H1 (cell line): ENCODE results near the gene ABCA13. TPM values are rescaled to one million over a fixed set of nuclear protein-coding genes. Genes with fewer than 3 reads are reported as not detected.

Source experiments
- CTCF ChIA-PET: fragments of 300-600 bp; sonication (Branson Sonifier 250); formaldehyde crosslinking; loops from one replicate; lab custom pipeline; 2021; ENCODE audit not compliant: partially characterized antibody; lab: Charles Lee
- POLR2A ChIA-PET: fragments of 300-600 bp; sonication (Branson Sonifier 250); formaldehyde crosslinking; loops from one replicate; lab custom pipeline; 2021; ENCODE audit warnings: inconsistent platforms; ENCODE audit not compliant: partially characterized antibody; lab: Charles Lee
- DNase-seq, 2 experiments: peaks; one replicate each; pipeline versions ENCODE4 v3.0.0 to v3.0.0-alpha.2; 2010 to 2022; ENCODE audit warnings: low spot score in 2 of 2, low read depth in 1 of 2, mixed read lengths in 1 of 2
- FAIRE-seq: peaks from 2 replicates; lab custom pipeline; 2011; peaks lifted over from hg19 to GRCh38; lab: Jason Lieb, UNC
- H2AFZ ChIP-seq: 2 replicates; pipeline ENCODE4 v1.8.1; 2012; ENCODE audit warnings: low read length, inconsistent platforms
- H2AK5ac ChIP-seq: 2 replicates; pipeline ENCODE4 v1.6.1; 2013; ENCODE audit warnings: low read depth, low read length
- H2BK120ac ChIP-seq: replicated peaks from 2 replicates; pipeline ENCODE3; 2013; ENCODE audit warnings: low read depth, low read length, inconsistent platforms
- H2BK12ac ChIP-seq: 2 replicates; pipeline ENCODE4 v1.6.1; 2013; ENCODE audit warnings: low read depth, low read length
- H2BK15ac ChIP-seq: 2 replicates; pipeline ENCODE4 v1.6.1; 2013; ENCODE audit warnings: low read length
- H2BK20ac ChIP-seq: 2 replicates; pipeline ENCODE4 v1.6.1; 2013; ENCODE audit warnings: low read length
- H2BK5ac ChIP-seq: 2 replicates; pipeline ENCODE4 v1.6.1; 2013; ENCODE audit warnings: low read depth, low read length
- H3K14ac ChIP-seq: 2 replicates; pipeline ENCODE4 v1.6.1; 2013; ENCODE audit warnings: inconsistent platforms; ENCODE audit not compliant: insufficient read length
- H3K18ac ChIP-seq: 2 replicates; pipeline ENCODE4 v1.6.1; 2013; ENCODE audit warnings: low read length; ENCODE audit errors: extremely low read depth
- H3K23ac ChIP-seq: 2 replicates; pipeline ENCODE4 v1.6.1; 2013; ENCODE audit warnings: inconsistent platforms; ENCODE audit not compliant: insufficient read length
- H3K23me2 ChIP-seq: 2 replicates; pipeline ENCODE4 v1.6.1; 2013; ENCODE audit warnings: low read depth, low read length
- H3K27ac ChIP-seq: 2 replicates; pipeline ENCODE4 v1.6.1; 2011; ENCODE audit warnings: low read depth, low read length, inconsistent platforms
- H3K27me3 ChIP-seq, 4 experiments: replicated peaks in 1 of 4; 1 replicate in 1 of 4; 2 replicates in 3 of 4; pipeline versions ENCODE4 v1.6.1 to v1.8.1; 2011 to 2013; ENCODE audit warnings: low read length in 3 of 4, mild to moderate bottlenecking in 3 of 4, inconsistent platforms in 2 of 4, mixed read lengths in 2 of 4, moderate library complexity in 1 of 4; ENCODE audit not compliant: control insufficient read depth in 3 of 4, insufficient read depth in 3 of 4; ENCODE audit errors: extremely low read depth in 1 of 4
- H3K36me3 ChIP-seq, 4 experiments: 2 replicates each; pipeline versions ENCODE4 v1.6.1 to v1.8.1; 2011 to 2013; ENCODE audit warnings: mild to moderate bottlenecking in 4 of 4, low read length in 3 of 4, moderate library complexity in 2 of 4, control low read depth in 1 of 4, inconsistent platforms in 1 of 4; ENCODE audit not compliant: insufficient read depth in 4 of 4, control insufficient read depth in 2 of 4
- H3K4ac ChIP-seq: replicated peaks from 2 replicates; pipeline ENCODE3; 2013; ENCODE audit warnings: low read length, low read depth, mixed read lengths, inconsistent platforms; ENCODE audit not compliant: insufficient read length
- H3K4me1 ChIP-seq, 4 experiments: replicated peaks in 1 of 4; 1 replicate in 1 of 4; 2 replicates in 3 of 4; pipeline versions ENCODE4 v1.6.1 to v1.8.1; 2011 to 2013; ENCODE audit warnings: low read length in 3 of 4, inconsistent platforms in 2 of 4, mixed read lengths in 1 of 4; ENCODE audit not compliant: insufficient read depth in 4 of 4, control insufficient read depth in 3 of 4
- H3K4me2 ChIP-seq, 2 experiments: 2 replicates each; pipeline versions ENCODE4 v1.6.1 to v1.8.1; 2011 to 2013; ENCODE audit warnings: low read depth in 2 of 2, low read length in 2 of 2, control low read depth in 1 of 2, inconsistent platforms in 1 of 2, mild to moderate bottlenecking in 1 of 2; ENCODE audit not compliant: insufficient read depth in 1 of 2
- H3K4me3 ChIP-seq, 4 experiments: fragments of 200-600, 300-600 bp in 1 of 4; sonication (generic), shearing (Covaris generic), sonication (Bioruptor Twin) in 1 of 4; 2 replicates each; pipeline versions ENCODE4 v1.5.1 to v1.8.1; 2011 to 2016; ENCODE audit warnings: low read length in 4 of 4, low read depth in 3 of 4, control low read depth in 2 of 4, inconsistent platforms in 2 of 4, mild to moderate bottlenecking in 2 of 4, mixed read lengths in 1 of 4, moderate library complexity in 1 of 4; ENCODE audit not compliant: insufficient read depth in 2 of 4; ENCODE audit errors: extremely low read depth in 1 of 4
- H3K56ac ChIP-seq: replicated peaks from 2 replicates; pipeline ENCODE3; 2013; ENCODE audit warnings: low read depth, mild to moderate bottlenecking, mixed read lengths, low read length, inconsistent platforms; ENCODE audit not compliant: insufficient read length
- H3K79me1 ChIP-seq: 2 replicates; pipeline ENCODE4 v1.6.1; 2013; ENCODE audit warnings: low read depth, low read length, control low read depth
- H3K79me2 ChIP-seq, 2 experiments: 2 replicates each; pipeline versions ENCODE4 v1.6.1 to v1.8.1; 2012 to 2013; ENCODE audit warnings: low read length in 2 of 2, mild to moderate bottlenecking in 2 of 2, inconsistent platforms in 1 of 2; ENCODE audit not compliant: insufficient read depth in 2 of 2, control insufficient read depth in 1 of 2
- H3K9ac ChIP-seq, 4 experiments: replicated peaks in 1 of 4; 1 replicate in 1 of 4; 2 replicates in 3 of 4; pipeline versions ENCODE4 v1.6.1 to v1.8.1; 2011 to 2013; ENCODE audit warnings: low read depth in 3 of 4, low read length in 3 of 4, control low read depth in 2 of 4, mild to moderate bottlenecking in 2 of 4, moderate library complexity in 2 of 4, inconsistent platforms in 1 of 4; ENCODE audit errors: extremely low read depth in 1 of 4
- H3K9me3 ChIP-seq, 2 experiments: 2 replicates each; pipeline versions ENCODE4 v1.6.1 to v1.8.1; 2012 to 2013; ENCODE audit warnings: mild to moderate bottlenecking in 2 of 2, moderate library complexity in 2 of 2, control low read depth in 1 of 2, inconsistent platforms in 1 of 2, low read depth in 1 of 2, low read length in 1 of 2, mixed read lengths in 1 of 2; ENCODE audit not compliant: insufficient read depth in 2 of 2
- H4K20me1 ChIP-seq, 2 experiments: replicated peaks in 1 of 2; 2 replicates each; pipeline versions ENCODE3 to v1.8.1; 2011 to 2013; ENCODE audit warnings: inconsistent platforms in 2 of 2, low read length in 2 of 2, mild to moderate bottlenecking in 1 of 2; ENCODE audit not compliant: insufficient read depth in 2 of 2, control insufficient read depth in 1 of 2
- H4K5ac ChIP-seq: 2 replicates; pipeline ENCODE4 v1.6.1; 2013; ENCODE audit warnings: low read length, low read depth, mixed read lengths, inconsistent platforms; ENCODE audit not compliant: insufficient read length
- H4K8ac ChIP-seq: 2 replicates; pipeline ENCODE4 v1.8.0; 2013; ENCODE audit warnings: mild to moderate bottlenecking, moderate library complexity, low read length, inconsistent platforms; ENCODE audit not compliant: insufficient read depth; ENCODE audit errors: extremely low read depth
- H4K91ac ChIP-seq: replicated peaks from 2 replicates; pipeline ENCODE3; 2013; ENCODE audit warnings: low read length, mixed read lengths, inconsistent platforms; ENCODE audit not compliant: insufficient read length
- CHD2 ChIP-seq: IDR thresholded peaks from 2 replicates; pipeline ENCODE4 v1.6.1; 2012; ENCODE audit warnings: low read length, improper control_type of control experiment
- CREB1 ChIP-seq: IDR thresholded peaks from 2 replicates; pipeline ENCODE4 v1.6.1; 2012; ENCODE audit warnings: inconsistent platforms
- GABPA ChIP-seq: IDR thresholded peaks from 2 replicates; pipeline ENCODE4 v1.6.1; 2011; ENCODE audit warnings: mild to moderate bottlenecking, low read length, moderate library complexity, borderline replicate concordance; ENCODE audit not compliant: insufficient read depth
- HDAC2 ChIP-seq, 2 experiments: fragments of 300-600 bp in 1 of 2; sonication (generic) in 1 of 2; IDR thresholded peaks; 2 replicates each; pipeline ENCODE4 v1.6.1; 2011 to 2012; ENCODE audit warnings: low read depth in 2 of 2, low read length in 2 of 2, mild to moderate bottlenecking in 2 of 2, moderate library complexity in 2 of 2, borderline replicate concordance in 1 of 2, inconsistent platforms in 1 of 2
- JUN ChIP-seq: IDR thresholded peaks from 2 replicates; pipeline ENCODE4 v1.6.1; 2011; ENCODE audit warnings: low read depth, mild to moderate bottlenecking, improper control_type of control experiment, low read length
- NRF1 ChIP-seq: IDR thresholded peaks from 2 replicates; pipeline ENCODE4 v1.6.1; 2011; ENCODE audit warnings: mild to moderate bottlenecking, low read depth, low read length, improper control_type of control experiment
- POLR2AphosphoS5 ChIP-seq: IDR thresholded peaks from 2 replicates; pipeline ENCODE4 v1.6.1; 2011; ENCODE audit warnings: low read depth, low read length
- RAD21 ChIP-seq, 2 experiments: IDR thresholded peaks in 1 of 2; conservative IDR thresholded peaks in 1 of 2; 2 replicates each; pipeline ENCODE4 v1.6.1; 2011; ENCODE audit warnings: low read depth in 2 of 2, low read length in 2 of 2, improper control_type of control experiment in 1 of 2, inconsistent platforms in 1 of 2, mild to moderate bottlenecking in 1 of 2, moderate library complexity in 1 of 2
- RFX5 ChIP-seq: IDR thresholded peaks from 2 replicates; pipeline ENCODE4 v1.6.1; 2011; ENCODE audit warnings: low read depth, low read length, improper control_type of control experiment, borderline replicate concordance
- WGBS, 2 experiments: shearing (Covaris generic) in 1 of 2; methylation state at CpG; one replicate each; pipeline versions ENCODE4 v1.1.6 to v1.1.7; 2013 to 2015; ENCODE audit warnings: low lambda C conversion rate in 2 of 2, mixed read lengths in 2 of 2, inconsistent platforms in 1 of 2, low coverage in 1 of 2, missing lambda C conversion rate in 1 of 2; ENCODE audit not compliant: insufficient replicate concordance in 2 of 2, insufficient coverage in 1 of 2, insufficient read length in 1 of 2; ENCODE audit errors: extremely low coverage in 1 of 2, missing lambda C conversion rate in 1 of 2; 5-methylcytosine and 5-hydroxymethylcytosine counted together
- polyA plus RNA-seq, 7 experiments: library from polyadenylated mRNA; depleted of rRNA in 3 of 7; stranded (reverse) in 5 of 7; unstranded in 2 of 7; fragments of >200 nt in 5 of 7; fragments of 200-250 nt in 2 of 7; gene quantifications; 1 replicate in 5 of 7; 2 replicates in 1 of 7; 4 replicates in 1 of 7; pipeline versions ENCODE4 v1.2.1 to v1.2.3, GENCODE V29; 2011 to 2013; ENCODE audit warnings: missing spikeins in 2 of 7, mixed read lengths in 2 of 7
- total RNA-seq: library from RNA; stranded (reverse); fragmentation: NEBNext Ultra II Directional; extraction: Animal tissue kit (Norgen Biotek cat#: 25700); gene quantifications from 2 replicates; pipeline ENCODE4 v1.2.1, GENCODE V29; 2021

Gene ABCA13
- total and polyA plus RNA-seq, 2 of the 8 experiments (the other 6 are each of a cell fraction or from before 2014, with no cell fraction given), result 0.07 to 0.09 TPM

- DNase-seq, result no peak
- H3K56ac ChIP-seq, result no peak overlapping the region
- no peak overlapping the region for H2BK120ac ChIP-seq
- no peak overlapping the region for H3K23ac ChIP-seq
- H3K36me3 ChIP-seq, result no peaks in the 10 kb centered on the region
- no peak overlapping the region for H2AK5ac ChIP-seq
- no peak overlapping the region for H4K5ac ChIP-seq
- peaks cover 0 to 4% (median 2%) of the 10 kb centered on the region in 4 experiments; a peak in 1 of 7 replicates for H3K4me1 ChIP-seq
- H2BK15ac ChIP-seq, result no peak overlapping the region
- no peak overlapping the region for H2BK5ac ChIP-seq
- no peak overlapping the region for H3K14ac ChIP-seq
- WGBS, 2 experiments, result 92% methylated on average over 4 of the region's 4 CpGs; no CpG with 5 or more reads in 1 of the 2 experiments
- H3K79me1 ChIP-seq, result no peaks in the 10 kb centered on the region
- H2BK20ac ChIP-seq, result no peak overlapping the region
- POLR2A ChIA-PET, result no interaction called here
- H4K91ac ChIP-seq, result no peak overlapping the region
- H3K27ac ChIP-seq, result no peak overlapping the region
- no peak overlapping the region for H2AFZ ChIP-seq
- no peak for FAIRE-seq
- no peak overlapping the region for H2BK12ac ChIP-seq
- H3K18ac ChIP-seq, result no peak overlapping the region
- H3K27me3 ChIP-seq, result no peaks in the 10 kb centered on the region
- H3K4me2 ChIP-seq, result no peak overlapping the region
- no peaks in the 10 kb centered on the region for H4K20me1 ChIP-seq
- no peak overlapping the region for H3K4me3 ChIP-seq
- peaks cover 3 to 6% of the 10 kb centered on the region in 2 experiments; a peak in 1 of 4 replicates for H3K9me3 ChIP-seq
- 0 out of 2 replicates have a peak, but pooled peaks cover 2% of the 10 kb centered on the region for H3K23me2 ChIP-seq
- H3K9ac ChIP-seq, result 0 out of 7 replicates have a peak overlapping the region, but pooled peaks of 1 of the 4 experiments have one; percentile 13
- no peaks in the 10 kb centered on the region for H3K79me2 ChIP-seq
- CTCF ChIA-PET, result interaction anchor here (2.5 kb wide), 1 partner anchor 11 kb away, joined by 14 read pairs; no protein-coding TSS in a partner anchor
- H4K8ac ChIP-seq, result no peak overlapping the region
- H3K4ac ChIP-seq, result no peak overlapping the region
- TF ChIP-seq NRF1, result no peak
- TF ChIP-seq HDAC2 (IDR thresholded peaks at IDR 0.05; ENCODE audit: borderline replicate concordance in 1 of 2, low read depth in 2 of 2, low read length in 2 of 2), result no peak
- no peak for TF ChIP-seq RAD21 (IDR thresholded peaks at IDR 0.05 in 1 of 2, conservative IDR thresholded peaks at IDR 0.05 in 1 of 2; ENCODE audit: low read depth in 2 of 2, low read length in 2 of 2)
- TF ChIP-seq GABPA, result no peak
- no peak for TF ChIP-seq POLR2AphosphoS5
- no peak for TF ChIP-seq CHD2
- no peak for TF ChIP-seq JUN
- TF ChIP-seq CREB1, result no peak
- TF ChIP-seq RFX5, result no peak
Measured at GRCh38 chr7:48144291-48144768, 26.9 kb upstream of the ABCA13 start.
